H1 (cell line): ENCODE measurements around the gene NCKAP1. TPM values are rescaled to one million over a fixed set of nuclear protein-coding genes. Genes with fewer than 3 reads are reported as not detected.
"Not testable (repeated sequence)": the region's sequence is repeated elsewhere in the genome, so short reads cannot be mapped to it uniquely, and the experiment has no call there.

ENCODE experiments used
- CTCF ChIA-PET: fragments of 300-600 bp; sonication (Branson Sonifier 250); formaldehyde crosslinking; loops from one replicate; lab custom pipeline; 2021; ENCODE audit not compliant: partially characterized antibody; lab: Charles Lee
- POLR2A ChIA-PET: fragments of 300-600 bp; sonication (Branson Sonifier 250); formaldehyde crosslinking; loops from one replicate; lab custom pipeline; 2021; ENCODE audit warnings: inconsistent platforms; ENCODE audit not compliant: partially characterized antibody; lab: Charles Lee
- DNase-seq, 2 experiments: peaks; one replicate each; pipeline versions ENCODE4 v3.0.0 to v3.0.0-alpha.2; 2010 to 2022; ENCODE audit warnings: low spot score in 2 of 2, low read depth in 1 of 2, mixed read lengths in 1 of 2
- FAIRE-seq: peaks from 2 replicates; lab custom pipeline; 2011; peaks lifted over from hg19 to GRCh38; lab: Jason Lieb, UNC
- H2AFZ ChIP-seq: 2 replicates; pipeline ENCODE4 v1.8.1; 2012; ENCODE audit warnings: low read length, inconsistent platforms
- H2AK5ac ChIP-seq: 2 replicates; pipeline ENCODE4 v1.6.1; 2013; ENCODE audit warnings: low read depth, low read length
- H2BK120ac ChIP-seq: replicated peaks from 2 replicates; pipeline ENCODE3; 2013; ENCODE audit warnings: low read depth, low read length, inconsistent platforms
- H2BK12ac ChIP-seq: 2 replicates; pipeline ENCODE4 v1.6.1; 2013; ENCODE audit warnings: low read depth, low read length
- H2BK15ac ChIP-seq: 2 replicates; pipeline ENCODE4 v1.6.1; 2013; ENCODE audit warnings: low read length
- H2BK20ac ChIP-seq: 2 replicates; pipeline ENCODE4 v1.6.1; 2013; ENCODE audit warnings: low read length
- H2BK5ac ChIP-seq: 2 replicates; pipeline ENCODE4 v1.6.1; 2013; ENCODE audit warnings: low read depth, low read length
- H3K14ac ChIP-seq: 2 replicates; pipeline ENCODE4 v1.6.1; 2013; ENCODE audit warnings: inconsistent platforms; ENCODE audit not compliant: insufficient read length
- H3K18ac ChIP-seq: 2 replicates; pipeline ENCODE4 v1.6.1; 2013; ENCODE audit warnings: low read length; ENCODE audit errors: extremely low read depth
- H3K23ac ChIP-seq: 2 replicates; pipeline ENCODE4 v1.6.1; 2013; ENCODE audit warnings: inconsistent platforms; ENCODE audit not compliant: insufficient read length
- H3K23me2 ChIP-seq: 2 replicates; pipeline ENCODE4 v1.6.1; 2013; ENCODE audit warnings: low read depth, low read length
- H3K27ac ChIP-seq: 2 replicates; pipeline ENCODE4 v1.6.1; 2011; ENCODE audit warnings: low read depth, low read length, inconsistent platforms
- H3K27me3 ChIP-seq, 4 experiments: replicated peaks in 1 of 4; 1 replicate in 1 of 4; 2 replicates in 3 of 4; pipeline versions ENCODE4 v1.6.1 to v1.8.1; 2011 to 2013; ENCODE audit warnings: low read length in 3 of 4, mild to moderate bottlenecking in 3 of 4, inconsistent platforms in 2 of 4, mixed read lengths in 2 of 4, moderate library complexity in 1 of 4; ENCODE audit not compliant: control insufficient read depth in 3 of 4, insufficient read depth in 3 of 4; ENCODE audit errors: extremely low read depth in 1 of 4
- H3K36me3 ChIP-seq, 4 experiments: 2 replicates each; pipeline versions ENCODE4 v1.6.1 to v1.8.1; 2011 to 2013; ENCODE audit warnings: mild to moderate bottlenecking in 4 of 4, low read length in 3 of 4, moderate library complexity in 2 of 4, control low read depth in 1 of 4, inconsistent platforms in 1 of 4; ENCODE audit not compliant: insufficient read depth in 4 of 4, control insufficient read depth in 2 of 4
- H3K4ac ChIP-seq: replicated peaks from 2 replicates; pipeline ENCODE3; 2013; ENCODE audit warnings: low read length, low read depth, mixed read lengths, inconsistent platforms; ENCODE audit not compliant: insufficient read length
- H3K4me1 ChIP-seq, 4 experiments: replicated peaks in 1 of 4; 1 replicate in 1 of 4; 2 replicates in 3 of 4; pipeline versions ENCODE4 v1.6.1 to v1.8.1; 2011 to 2013; ENCODE audit warnings: low read length in 3 of 4, inconsistent platforms in 2 of 4, mixed read lengths in 1 of 4; ENCODE audit not compliant: insufficient read depth in 4 of 4, control insufficient read depth in 3 of 4
- H3K4me2 ChIP-seq, 2 experiments: 2 replicates each; pipeline versions ENCODE4 v1.6.1 to v1.8.1; 2011 to 2013; ENCODE audit warnings: low read depth in 2 of 2, low read length in 2 of 2, control low read depth in 1 of 2, inconsistent platforms in 1 of 2, mild to moderate bottlenecking in 1 of 2; ENCODE audit not compliant: insufficient read depth in 1 of 2
- H3K4me3 ChIP-seq, 4 experiments: fragments of 200-600, 300-600 bp in 1 of 4; sonication (generic), shearing (Covaris generic), sonication (Bioruptor Twin) in 1 of 4; 2 replicates each; pipeline versions ENCODE4 v1.5.1 to v1.8.1; 2011 to 2016; ENCODE audit warnings: low read length in 4 of 4, low read depth in 3 of 4, control low read depth in 2 of 4, inconsistent platforms in 2 of 4, mild to moderate bottlenecking in 2 of 4, mixed read lengths in 1 of 4, moderate library complexity in 1 of 4; ENCODE audit not compliant: insufficient read depth in 2 of 4; ENCODE audit errors: extremely low read depth in 1 of 4
- H3K56ac ChIP-seq: replicated peaks from 2 replicates; pipeline ENCODE3; 2013; ENCODE audit warnings: low read depth, mild to moderate bottlenecking, mixed read lengths, low read length, inconsistent platforms; ENCODE audit not compliant: insufficient read length
- H3K79me1 ChIP-seq: 2 replicates; pipeline ENCODE4 v1.6.1; 2013; ENCODE audit warnings: low read depth, low read length, control low read depth
- H3K79me2 ChIP-seq, 2 experiments: 2 replicates each; pipeline versions ENCODE4 v1.6.1 to v1.8.1; 2012 to 2013; ENCODE audit warnings: low read length in 2 of 2, mild to moderate bottlenecking in 2 of 2, inconsistent platforms in 1 of 2; ENCODE audit not compliant: insufficient read depth in 2 of 2, control insufficient read depth in 1 of 2
- H3K9ac ChIP-seq, 4 experiments: replicated peaks in 1 of 4; 1 replicate in 1 of 4; 2 replicates in 3 of 4; pipeline versions ENCODE4 v1.6.1 to v1.8.1; 2011 to 2013; ENCODE audit warnings: low read depth in 3 of 4, low read length in 3 of 4, control low read depth in 2 of 4, mild to moderate bottlenecking in 2 of 4, moderate library complexity in 2 of 4, inconsistent platforms in 1 of 4; ENCODE audit errors: extremely low read depth in 1 of 4
- H3K9me3 ChIP-seq, 2 experiments: 2 replicates each; pipeline versions ENCODE4 v1.6.1 to v1.8.1; 2012 to 2013; ENCODE audit warnings: mild to moderate bottlenecking in 2 of 2, moderate library complexity in 2 of 2, control low read depth in 1 of 2, inconsistent platforms in 1 of 2, low read depth in 1 of 2, low read length in 1 of 2, mixed read lengths in 1 of 2; ENCODE audit not compliant: insufficient read depth in 2 of 2
- H4K20me1 ChIP-seq, 2 experiments: replicated peaks in 1 of 2; 2 replicates each; pipeline versions ENCODE3 to v1.8.1; 2011 to 2013; ENCODE audit warnings: inconsistent platforms in 2 of 2, low read length in 2 of 2, mild to moderate bottlenecking in 1 of 2; ENCODE audit not compliant: insufficient read depth in 2 of 2, control insufficient read depth in 1 of 2
- H4K5ac ChIP-seq: 2 replicates; pipeline ENCODE4 v1.6.1; 2013; ENCODE audit warnings: low read length, low read depth, mixed read lengths, inconsistent platforms; ENCODE audit not compliant: insufficient read length
- H4K8ac ChIP-seq: 2 replicates; pipeline ENCODE4 v1.8.0; 2013; ENCODE audit warnings: mild to moderate bottlenecking, moderate library complexity, low read length, inconsistent platforms; ENCODE audit not compliant: insufficient read depth; ENCODE audit errors: extremely low read depth
- H4K91ac ChIP-seq: replicated peaks from 2 replicates; pipeline ENCODE3; 2013; ENCODE audit warnings: low read length, mixed read lengths, inconsistent platforms; ENCODE audit not compliant: insufficient read length
- WGBS, 2 experiments: shearing (Covaris generic) in 1 of 2; methylation state at CpG; one replicate each; pipeline versions ENCODE4 v1.1.6 to v1.1.7; 2013 to 2015; ENCODE audit warnings: low lambda C conversion rate in 2 of 2, mixed read lengths in 2 of 2, inconsistent platforms in 1 of 2, low coverage in 1 of 2, missing lambda C conversion rate in 1 of 2; ENCODE audit not compliant: insufficient replicate concordance in 2 of 2, insufficient coverage in 1 of 2, insufficient read length in 1 of 2; ENCODE audit errors: extremely low coverage in 1 of 2, missing lambda C conversion rate in 1 of 2; 5-methylcytosine and 5-hydroxymethylcytosine counted together
- polyA plus RNA-seq, 7 experiments: library from polyadenylated mRNA; depleted of rRNA in 3 of 7; stranded (reverse) in 5 of 7; unstranded in 2 of 7; fragments of >200 nt in 5 of 7; fragments of 200-250 nt in 2 of 7; gene quantifications; 1 replicate in 5 of 7; 2 replicates in 1 of 7; 4 replicates in 1 of 7; pipeline versions ENCODE4 v1.2.1 to v1.2.3, GENCODE V29; 2011 to 2013; ENCODE audit warnings: missing spikeins in 2 of 7, mixed read lengths in 2 of 7
- total RNA-seq: library from RNA; stranded (reverse); fragmentation: NEBNext Ultra II Directional; extraction: Animal tissue kit (Norgen Biotek cat#: 25700); gene quantifications from 2 replicates; pipeline ENCODE4 v1.2.1, GENCODE V29; 2021

The NCKAP1 gene
- total and polyA plus RNA-seq, 2 of the 8 experiments (the other 6 are each of a cell fraction or from before 2014, with no cell fraction given): 90.8 to 173 TPM

GRCh38 chr2:182981475-182981874, 56.8 kb downstream of the NCKAP1 start:
- H3K9ac ChIP-seq, H4K5ac ChIP-seq, H3K23me2 ChIP-seq, H2BK20ac ChIP-seq, H2AFZ ChIP-seq, H2AK5ac ChIP-seq, H4K8ac ChIP-seq, H2BK12ac ChIP-seq, H3K4me3 ChIP-seq, H4K91ac ChIP-seq, H3K23ac ChIP-seq, H3K79me2 ChIP-seq, H3K9me3 ChIP-seq, H3K18ac ChIP-seq, H3K14ac ChIP-seq, H2BK15ac ChIP-seq, H3K56ac ChIP-seq, H2BK120ac ChIP-seq, H3K4ac ChIP-seq, H3K27me3 ChIP-seq, H2BK5ac ChIP-seq, FAIRE-seq, DNase-seq, H3K79me1 ChIP-seq, H3K4me2 ChIP-seq, H3K27ac ChIP-seq, H3K4me1 ChIP-seq, H4K20me1 ChIP-seq: not testable (repeated sequence)
- POLR2A ChIA-PET: interaction anchor here (0.6 kb wide), 1 partner anchor 201 kb away, joined by 4 read pairs; no protein-coding TSS in a partner anchor
- H3K36me3 ChIP-seq: peaks cover 0 to 74% (median 33%) of the 10 kb centered on the region in 4 experiments; a peak in 6 of 8 replicates
- CTCF ChIA-PET: interaction anchor here (0.7 to 5.7 kb wide), 12 partner anchors 10 to 221 kb away, joined by 3 to 65 read pairs (median 12); no protein-coding TSS in a partner anchor
- 79% methylated on average over 4 of the region's 4 CpGs; no CpG with 5 or more reads in 1 of the 2 experiments for WGBS, 2 experiments
